Uterus (tissue), 2 donors: Measurements from ENCODE around the gene PRKAR1B.

Source experiments
- POLR2A ChIP-seq, 2 donors: fragments of 450-650 bp; IDR thresholded peaks; one replicate each; pipeline ENCODE4 v1.6.1; 2016; ENCODE audit warnings: antibody characterized with exemption in 2 of 2, mild to moderate bottlenecking in 1 of 2, moderate library complexity in 1 of 2
- TF ChIP-seq, protein P1 (sequence below), 4 experiments: fragments of 200-600 bp in 2 of 4; fragments of 450-650 bp in 2 of 4; sonication (generic) in 2 of 4; IDR thresholded peaks; one replicate each; pipeline ENCODE4 v1.5.1; 2016 to 2019; ENCODE audit warnings: antibody characterized with exemption in 4 of 4, mild to moderate bottlenecking in 2 of 4, moderate library complexity in 1 of 4

DNA sequence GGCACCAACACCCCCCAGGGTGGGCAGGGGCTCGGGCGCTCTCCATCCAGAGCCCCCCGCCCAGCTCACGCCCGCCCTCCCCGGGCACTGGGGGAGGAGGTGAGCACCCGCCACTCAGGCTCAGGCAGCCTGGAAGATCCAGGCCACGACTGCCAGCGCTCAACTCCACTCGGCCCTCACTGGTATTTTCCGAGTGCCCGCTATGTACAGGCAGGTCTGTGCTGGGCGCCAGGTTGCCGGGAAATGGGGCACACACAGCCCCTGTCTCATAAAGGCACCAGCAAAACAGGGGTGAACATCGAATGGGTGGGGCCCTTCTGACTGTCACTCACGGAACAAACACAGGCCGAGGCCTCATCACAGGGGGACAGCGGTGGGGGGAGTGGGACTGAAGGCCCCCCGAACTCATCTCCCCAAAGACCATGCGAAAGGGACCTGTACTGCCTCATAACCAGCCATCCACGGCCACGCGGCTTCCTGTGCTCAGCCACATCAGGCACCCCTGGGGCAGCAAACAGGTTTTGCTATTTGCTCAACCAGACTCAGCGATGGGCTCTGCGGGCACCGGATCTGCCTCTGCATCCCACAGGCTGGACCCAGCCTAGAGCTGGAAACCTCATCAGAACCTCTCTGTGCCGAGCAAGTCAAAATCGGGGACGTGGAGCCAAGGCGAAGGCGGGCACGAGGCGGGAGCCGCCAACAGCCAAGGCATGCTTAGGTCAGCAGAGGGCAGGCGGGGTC is 99.2 kb downstream of the PRKAR1B start:
- TF ChIP-seq POLR2A (IDR thresholded peaks at IDR 0.05): no peak
- TF ChIP-seq, protein P1, sequence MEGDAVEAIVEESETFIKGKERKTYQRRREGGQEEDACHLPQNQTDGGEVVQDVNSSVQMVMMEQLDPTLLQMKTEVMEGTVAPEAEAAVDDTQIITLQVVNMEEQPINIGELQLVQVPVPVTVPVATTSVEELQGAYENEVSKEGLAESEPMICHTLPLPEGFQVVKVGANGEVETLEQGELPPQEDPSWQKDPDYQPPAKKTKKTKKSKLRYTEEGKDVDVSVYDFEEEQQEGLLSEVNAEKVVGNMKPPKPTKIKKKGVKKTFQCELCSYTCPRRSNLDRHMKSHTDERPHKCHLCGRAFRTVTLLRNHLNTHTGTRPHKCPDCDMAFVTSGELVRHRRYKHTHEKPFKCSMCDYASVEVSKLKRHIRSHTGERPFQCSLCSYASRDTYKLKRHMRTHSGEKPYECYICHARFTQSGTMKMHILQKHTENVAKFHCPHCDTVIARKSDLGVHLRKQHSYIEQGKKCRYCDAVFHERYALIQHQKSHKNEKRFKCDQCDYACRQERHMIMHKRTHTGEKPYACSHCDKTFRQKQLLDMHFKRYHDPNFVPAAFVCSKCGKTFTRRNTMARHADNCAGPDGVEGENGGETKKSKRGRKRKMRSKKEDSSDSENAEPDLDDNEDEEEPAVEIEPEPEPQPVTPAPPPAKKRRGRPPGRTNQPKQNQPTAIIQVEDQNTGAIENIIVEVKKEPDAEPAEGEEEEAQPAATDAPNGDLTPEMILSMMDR (IDR thresholded peaks at IDR 0.05): no peak
